ENCODE results near the gene ADPRH.

ADPRH gene

GRCh38 chr3:119579366-119580066 is at the start of gene ADPRH:
Gene ADPRH (plus strand): TSS chr3:119579492. CDS start chr3:119582170, 2,678 bp downstream.
- peak within 1 kb of the TSS; percentile 68 to 77 for H3K4me3 ChIP-seq (ENCODE audit: low read depth in 1 of 2, low read length in 2 of 2)
- no peaks in the 10 kb centered on the region for H3K9me3 ChIP-seq (ENCODE audit: control insufficient read depth in 1 of 2, low read length in 2 of 2)
- H3K4me1 ChIP-seq (ENCODE audit: control insufficient read depth in 1 of 2, insufficient read depth in 2 of 2, low read length in 2 of 2): peaks cover 5 to 7% of the 10 kb centered on the region in 2 donors
- H3K27me3 ChIP-seq (ENCODE audit: low read depth, low read length): no peaks in the 10 kb centered on the region
- no peaks in the 10 kb centered on the region for H3K36me3 ChIP-seq (ENCODE audit: control insufficient read depth in 1 of 2, insufficient read depth in 2 of 2, low read length in 2 of 2)
- peak within 1 kb of the TSS; percentile 95 for H3K27ac ChIP-seq (ENCODE audit: low read length)

- Histone ChIP-seq H3K9me3 (ENCODE audit: control insufficient read depth in 1 of 2, low read length in 2 of 2) (no peaks in the 10 kb centered on the region), H3K27me3 (ENCODE audit: low read depth, low read length) (no peaks in the 10 kb centered on the region), H3K36me3 (ENCODE audit: control insufficient read depth in 1 of 2, insufficient read depth in 2 of 2, low read length in 2 of 2) (peaks cover 0 to 5% of the 10 kb centered on the region in 2 donors), H3K27ac (ENCODE audit: low read length) (no peak overlapping the region), H3K4me1 (ENCODE audit: control insufficient read depth in 1 of 2, insufficient read depth in 2 of 2, low read length in 2 of 2) (no peaks in the 10 kb centered on the region), H3K4me3 (ENCODE audit: low read depth in 1 of 2, low read length in 2 of 2) (no peak overlapping the region)
These were observed 49.4 kb upstream of the ADPRH start for GRCh38 chr3:119529883-119530282.

GRCh38 chr3:119530456-119530855 is 48.8 kb upstream of the ADPRH start:
- H3K4me3 ChIP-seq (ENCODE audit: low read depth in 1 of 2, low read length in 2 of 2): no peak overlapping the region
- no peak overlapping the region for H3K27ac ChIP-seq (ENCODE audit: low read length)

GRCh38 chr3:119531151-119531550 is 48.1 kb upstream of the ADPRH start:
- H3K4me3 ChIP-seq (ENCODE audit: low read depth in 1 of 2, low read length in 2 of 2): no peak overlapping the region

More at GRCh38 chr3:119530456-119530855, 48.8 kb upstream of the ADPRH start:
- Histone ChIP-seq H3K4me1 (ENCODE audit: control insufficient read depth in 1 of 2, insufficient read depth in 2 of 2, low read length in 2 of 2) (no peaks in the 10 kb centered on the region), H3K27me3 (ENCODE audit: low read depth, low read length) (no peaks in the 10 kb centered on the region), H3K9me3 (ENCODE audit: control insufficient read depth in 1 of 2, low read length in 2 of 2) (no peaks in the 10 kb centered on the region), H3K36me3 (ENCODE audit: control insufficient read depth in 1 of 2, insufficient read depth in 2 of 2, low read length in 2 of 2) (peaks cover 0 to 1% of the 10 kb centered on the region in 2 donors)

GRCh38 chr3:119534296-119534695 is 45.0 kb upstream of the ADPRH start:
- no peak overlapping the region for H3K4me3 ChIP-seq (ENCODE audit: low read depth in 1 of 2, low read length in 2 of 2)
- H3K4me1 ChIP-seq (ENCODE audit: control insufficient read depth in 1 of 2, insufficient read depth in 2 of 2, low read length in 2 of 2): no peaks in the 10 kb centered on the region
- H3K27ac ChIP-seq (ENCODE audit: low read length): no peak overlapping the region
- no peaks in the 10 kb centered on the region for H3K36me3 ChIP-seq (ENCODE audit: control insufficient read depth in 1 of 2, insufficient read depth in 2 of 2, low read length in 2 of 2)
- no peaks in the 10 kb centered on the region for H3K27me3 ChIP-seq (ENCODE audit: low read depth, low read length)
- H3K9me3 ChIP-seq (ENCODE audit: control insufficient read depth in 1 of 2, low read length in 2 of 2): no peaks in the 10 kb centered on the region

More at GRCh38 chr3:119531151-119531550, 48.1 kb upstream of the ADPRH start:
- no peaks in the 10 kb centered on the region for H3K27me3 ChIP-seq (ENCODE audit: low read depth, low read length)
- H3K4me1 ChIP-seq (ENCODE audit: control insufficient read depth in 1 of 2, insufficient read depth in 2 of 2, low read length in 2 of 2): no peaks in the 10 kb centered on the region
- no peaks in the 10 kb centered on the region for H3K9me3 ChIP-seq (ENCODE audit: control insufficient read depth in 1 of 2, low read length in 2 of 2)
- H3K36me3 ChIP-seq (ENCODE audit: control insufficient read depth in 1 of 2, insufficient read depth in 2 of 2, low read length in 2 of 2): no peaks in the 10 kb centered on the region
- no peak overlapping the region for H3K27ac ChIP-seq (ENCODE audit: low read length)

- Histone ChIP-seq H3K36me3 (ENCODE audit: control insufficient read depth in 1 of 2, insufficient read depth in 2 of 2, low read length in 2 of 2) (no peaks in the 10 kb centered on the region), H3K27ac (ENCODE audit: low read length) (no peak overlapping the region), H3K9me3 (ENCODE audit: control insufficient read depth in 1 of 2, low read length in 2 of 2) (no peaks in the 10 kb centered on the region), H3K4me3 (ENCODE audit: low read depth in 1 of 2, low read length in 2 of 2) (no peak overlapping the region), H3K27me3 (ENCODE audit: low read depth, low read length) (no peaks in the 10 kb centered on the region), H3K4me1 (ENCODE audit: control insufficient read depth in 1 of 2, insufficient read depth in 2 of 2, low read length in 2 of 2) (no peaks in the 10 kb centered on the region)
These were observed 42.5 kb upstream of the ADPRH start for GRCh38 chr3:119536757-119537156.

GRCh38 chr3:119538772-119539171 is 40.5 kb upstream of the ADPRH start:
- no peaks in the 10 kb centered on the region for H3K4me1 ChIP-seq (ENCODE audit: control insufficient read depth in 1 of 2, insufficient read depth in 2 of 2, low read length in 2 of 2)
- no peaks in the 10 kb centered on the region for H3K9me3 ChIP-seq (ENCODE audit: control insufficient read depth in 1 of 2, low read length in 2 of 2)
- H3K27ac ChIP-seq (ENCODE audit: low read length): no peak overlapping the region
- no peaks in the 10 kb centered on the region for H3K27me3 ChIP-seq (ENCODE audit: low read depth, low read length)
- no peaks in the 10 kb centered on the region for H3K36me3 ChIP-seq (ENCODE audit: control insufficient read depth in 1 of 2, insufficient read depth in 2 of 2, low read length in 2 of 2)
- H3K4me3 ChIP-seq (ENCODE audit: low read depth in 1 of 2, low read length in 2 of 2): no peak overlapping the region

- Histone ChIP-seq H3K36me3 (ENCODE audit: control insufficient read depth in 1 of 2, insufficient read depth in 2 of 2, low read length in 2 of 2) (no peaks in the 10 kb centered on the region), H3K4me1 (ENCODE audit: control insufficient read depth in 1 of 2, insufficient read depth in 2 of 2, low read length in 2 of 2) (no peaks in the 10 kb centered on the region), H3K4me3 (ENCODE audit: low read depth in 1 of 2, low read length in 2 of 2) (no peak overlapping the region), H3K27me3 (ENCODE audit: low read depth, low read length) (no peaks in the 10 kb centered on the region), H3K27ac (ENCODE audit: low read length) (no peak overlapping the region), H3K9me3 (ENCODE audit: control insufficient read depth in 1 of 2, low read length in 2 of 2) (no peaks in the 10 kb centered on the region)
These were observed 37.7 kb upstream of the ADPRH start for GRCh38 chr3:119541547-119541946.

- Histone ChIP-seq H3K9me3 (ENCODE audit: control insufficient read depth in 1 of 2, low read length in 2 of 2) (no peaks in the 10 kb centered on the region), H3K4me1 (ENCODE audit: control insufficient read depth in 1 of 2, insufficient read depth in 2 of 2, low read length in 2 of 2) (no peaks in the 10 kb centered on the region), H3K27ac (ENCODE audit: low read length) (no peak overlapping the region), H3K27me3 (ENCODE audit: low read depth, low read length) (no peaks in the 10 kb centered on the region), H3K4me3 (ENCODE audit: low read depth in 1 of 2, low read length in 2 of 2) (no peak overlapping the region), H3K36me3 (ENCODE audit: control insufficient read depth in 1 of 2, insufficient read depth in 2 of 2, low read length in 2 of 2) (no peaks in the 10 kb centered on the region)
These were observed 37.0 kb upstream of the ADPRH start for GRCh38 chr3:119542168-119542767.

GRCh38 chr3:119543147-119543546 is 36.1 kb upstream of the ADPRH start:
- Histone ChIP-seq H3K27ac (ENCODE audit: low read length) (no peak overlapping the region), H3K4me3 (ENCODE audit: low read depth in 1 of 2, low read length in 2 of 2) (no peak overlapping the region), H3K36me3 (ENCODE audit: control insufficient read depth in 1 of 2, insufficient read depth in 2 of 2, low read length in 2 of 2) (no peaks in the 10 kb centered on the region), H3K9me3 (ENCODE audit: control insufficient read depth in 1 of 2, low read length in 2 of 2) (no peaks in the 10 kb centered on the region), H3K27me3 (ENCODE audit: low read depth, low read length) (no peaks in the 10 kb centered on the region), H3K4me1 (ENCODE audit: control insufficient read depth in 1 of 2, insufficient read depth in 2 of 2, low read length in 2 of 2) (no peaks in the 10 kb centered on the region)

GRCh38 chr3:119547227-119547626 is 32.1 kb upstream of the ADPRH start:
- Histone ChIP-seq H3K4me1 (ENCODE audit: control insufficient read depth in 1 of 2, insufficient read depth in 2 of 2, low read length in 2 of 2) (no peaks in the 10 kb centered on the region), H3K9me3 (ENCODE audit: control insufficient read depth in 1 of 2, low read length in 2 of 2) (no peaks in the 10 kb centered on the region), H3K27ac (ENCODE audit: low read length) (no peak overlapping the region), H3K27me3 (ENCODE audit: low read depth, low read length) (no peaks in the 10 kb centered on the region), H3K4me3 (ENCODE audit: low read depth in 1 of 2, low read length in 2 of 2) (no peak overlapping the region), H3K36me3 (ENCODE audit: control insufficient read depth in 1 of 2, insufficient read depth in 2 of 2, low read length in 2 of 2) (no peaks in the 10 kb centered on the region)

Measured in muscle layer of duodenum (tissue), 2 donors.